Measurements from ENCODE around the gene ZNF554.

DNA sequence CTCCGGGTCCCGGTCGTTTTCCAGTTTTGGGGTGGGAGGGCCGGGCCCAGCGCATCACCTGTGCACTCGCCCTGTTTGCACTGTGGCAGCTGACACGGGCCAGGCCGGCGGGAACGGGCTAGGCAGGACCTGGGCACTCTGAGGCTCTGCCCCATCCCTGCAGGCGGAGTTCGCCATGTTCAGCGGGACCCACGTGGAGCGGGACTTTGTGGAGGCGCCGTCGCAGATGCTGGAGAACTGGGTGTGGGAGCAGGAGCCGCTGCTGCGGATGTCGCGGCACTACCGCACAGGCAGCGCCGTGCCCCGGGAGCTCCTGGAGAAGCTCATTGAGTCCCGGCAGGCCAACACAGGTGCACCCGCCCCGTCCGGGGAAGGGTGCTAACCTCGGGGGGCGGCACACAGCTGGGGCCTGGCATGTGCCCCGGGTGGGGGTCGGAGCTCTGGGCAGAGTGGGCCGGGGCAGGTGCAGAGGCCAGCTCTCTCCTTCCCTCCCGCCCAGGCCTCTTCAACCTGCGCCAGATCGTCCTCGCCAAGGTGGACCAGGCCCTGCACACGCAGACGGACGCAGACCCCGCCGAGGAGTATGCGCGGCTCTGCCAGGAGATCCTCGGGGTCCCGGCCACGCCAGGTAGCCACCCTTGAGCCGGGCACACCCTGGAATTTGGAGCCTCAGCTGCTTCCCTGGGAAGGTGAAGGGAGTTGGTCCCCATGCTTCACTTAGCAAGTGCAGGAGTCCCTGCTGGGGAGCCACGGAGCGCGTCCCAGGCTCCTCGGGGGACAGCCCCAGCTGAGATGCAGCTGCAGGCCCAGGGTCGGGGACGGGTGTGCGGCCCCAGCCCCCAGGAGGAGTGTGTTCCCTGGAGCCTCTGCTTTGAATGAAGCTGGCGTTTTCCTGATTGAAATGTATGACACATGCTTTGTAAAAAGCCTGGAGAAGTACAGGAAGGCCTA is 9.3 kb upstream of the ZNF554 start:
- TF ChIP-seq CTCF (IDR thresholded peaks at IDR 0.05) (no peak), POLR2AphosphoS5 (IDR thresholded peaks at IDR 0.05; ENCODE audit: low read depth, low read length) (no peak), RCOR1 (IDR thresholded peaks at IDR 0.05; ENCODE audit: low read length) (no peak), EP300 (IDR thresholded peaks at IDR 0.05; ENCODE audit: borderline replicate concordance in 1 of 2, low read depth in 1 of 2, low read length in 1 of 2) (no peak), TEAD4 (IDR thresholded peaks at IDR 0.05; ENCODE audit: borderline replicate concordance, insufficient read depth) (no peak), TAF1 (IDR thresholded peaks at IDR 0.05; ENCODE audit: borderline replicate concordance, low read depth, low read length) (no peak), RXRA (IDR thresholded peaks at IDR 0.05; ENCODE audit: borderline replicate concordance, low read depth) (no peak), NRF1 (IDR thresholded peaks at IDR 0.05; ENCODE audit: low read depth, low read length) (no peak), YY1 (IDR thresholded peaks at IDR 0.05; ENCODE audit: low read depth) (no peak)
